MCF 10A (cell line): Measurements from ENCODE around the gene MRPS34. TPM values are rescaled to one million over a fixed set of nuclear protein-coding genes. Genes with fewer than 3 reads are reported as not detected.

Source experiments
- BruUV-seq: library from RNA; stranded (reverse); fragments of 400-500 nt; replicated peaks from 2 replicates; lab custom pipeline; 2021; lab: Mats Ljungman, UMichigan
- CTCF ChIA-PET: fragments of 300-600 bp; sonication (Branson Sonifier 250); formaldehyde crosslinking; extraction: SDS; loops from one replicate; lab custom pipeline; 2021; ENCODE audit warnings: antibody characterized with exemption, inconsistent platforms; lab: Yijun Ruan, JAX
- POLR2A ChIA-PET: fragments of 300-600, 350-650 bp; sonication (Branson Sonifier 250); formaldehyde crosslinking; extraction: SDS; loops from one replicate; lab custom pipeline; 2020; ENCODE audit warnings: antibody characterized with exemption, inconsistent platforms; lab: Yijun Ruan, JAX
- DNase-seq: peaks from one replicate; pipeline ENCODE4 v3.0.0-alpha.2; 2018; ENCODE audit not compliant: unreplicated experiment
- H3K27ac Mint-ChIP-seq: one replicate; pipeline ENCODE4 v1.8.0; 2022; ENCODE audit warnings: mild to moderate bottlenecking, low read depth, mixed read lengths; ENCODE audit not compliant: unreplicated experiment
- H3K27me3 Mint-ChIP-seq: one replicate; pipeline ENCODE4 v1.8.0; 2022; ENCODE audit warnings: mixed read lengths; ENCODE audit not compliant: insufficient read depth, unreplicated experiment
- H3K36me3 Mint-ChIP-seq: one replicate; pipeline ENCODE4 v1.8.0; 2022; ENCODE audit warnings: mild to moderate bottlenecking, moderate library complexity, mixed read lengths; ENCODE audit not compliant: insufficient read depth, unreplicated experiment
- H3K4me1 Mint-ChIP-seq: one replicate; pipeline ENCODE4 v1.8.0; 2022; ENCODE audit warnings: mixed read lengths; ENCODE audit not compliant: insufficient read depth, unreplicated experiment
- H3K4me3 Mint-ChIP-seq: one replicate; pipeline ENCODE4 v1.8.0; 2022; ENCODE audit warnings: mild to moderate bottlenecking, moderate library complexity, mixed read lengths; ENCODE audit not compliant: unreplicated experiment
- H3K9me3 Mint-ChIP-seq: one replicate; pipeline ENCODE4 v1.8.0; 2022; ENCODE audit warnings: mixed read lengths; ENCODE audit not compliant: unreplicated experiment
- intact Hi-C: fragments of 100-400 bp; cut with micrococcal nuclease; formaldehyde crosslinking; loops from 2 replicates; pipeline ENCODE4 v1.14.1; 2022
- total RNA-seq: library from RNA; stranded (reverse); gene quantifications from 2 replicates; pipeline ENCODE4 v1.2.3, GENCODE V29; 2022
- TF ChIP-seq, protein P1 (sequence below): fragments of 200-600 bp; IDR thresholded peaks from one replicate; pipeline ENCODE4 v1.8.0; 2022; ENCODE audit warnings: antibody characterized with exemption, mild to moderate bottlenecking; ENCODE audit not compliant: unreplicated experiment

The MRPS34 gene
- total RNA-seq, 1 experiment from 2014 or later, result 102 TPM

GRCh38 chr16:1779741-1780676 lies 7.1 kb upstream of the MRPS34 start:
- intact Hi-C loops, result no loop called here
- no TSS peak for BruUV-seq
- Mint-ChIP-seq H3K4me1 (peaks cover 6% of the 10 kb centered on the region), H3K27me3 (no peaks in the 10 kb centered on the region), H3K27ac (no peak overlapping the region), H3K4me3 (peak overlapping the region; percentile 88), H3K9me3 (no peaks in the 10 kb centered on the region), H3K36me3 (peaks cover 65% of the 10 kb centered on the region)
- ChIA-PET POLR2A (interaction anchor here (0.6 to 6.1 kb wide), 7 partner anchors 9 to 359 kb away, joined by 3 to 137 read pairs (median 4); partner anchors contain the start of genes EME2, MAPK8IP3, MRPS34 and NME3), CTCF (interaction anchor here (1.3 kb wide), 1 partner anchor 73 kb away, joined by 3 read pairs; no protein-coding TSS in a partner anchor)
- TF ChIP-seq, protein P1, sequence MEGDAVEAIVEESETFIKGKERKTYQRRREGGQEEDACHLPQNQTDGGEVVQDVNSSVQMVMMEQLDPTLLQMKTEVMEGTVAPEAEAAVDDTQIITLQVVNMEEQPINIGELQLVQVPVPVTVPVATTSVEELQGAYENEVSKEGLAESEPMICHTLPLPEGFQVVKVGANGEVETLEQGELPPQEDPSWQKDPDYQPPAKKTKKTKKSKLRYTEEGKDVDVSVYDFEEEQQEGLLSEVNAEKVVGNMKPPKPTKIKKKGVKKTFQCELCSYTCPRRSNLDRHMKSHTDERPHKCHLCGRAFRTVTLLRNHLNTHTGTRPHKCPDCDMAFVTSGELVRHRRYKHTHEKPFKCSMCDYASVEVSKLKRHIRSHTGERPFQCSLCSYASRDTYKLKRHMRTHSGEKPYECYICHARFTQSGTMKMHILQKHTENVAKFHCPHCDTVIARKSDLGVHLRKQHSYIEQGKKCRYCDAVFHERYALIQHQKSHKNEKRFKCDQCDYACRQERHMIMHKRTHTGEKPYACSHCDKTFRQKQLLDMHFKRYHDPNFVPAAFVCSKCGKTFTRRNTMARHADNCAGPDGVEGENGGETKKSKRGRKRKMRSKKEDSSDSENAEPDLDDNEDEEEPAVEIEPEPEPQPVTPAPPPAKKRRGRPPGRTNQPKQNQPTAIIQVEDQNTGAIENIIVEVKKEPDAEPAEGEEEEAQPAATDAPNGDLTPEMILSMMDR, result no peak
- DNase-seq, result no peak

- no peaks in the 10 kb centered on the region for H3K9me3 Mint-ChIP-seq
- BruUV-seq, result no TSS peak
- no peaks in the 10 kb centered on the region for H3K27me3 Mint-ChIP-seq
- ChIA-PET POLR2A (interaction anchor here (0.6 to 6.1 kb wide), 4 partner anchors 8 to 375 kb away, joined by 3 to 137 read pairs (median 4); partner anchors contain the start of genes EME2, MRPS34 and NME3), CTCF (interaction anchor here (1.1 to 1.3 kb wide), 2 partner anchors 34 to 72 kb away, joined by 3 read pairs; no protein-coding TSS in a partner anchor)
- peaks cover 4% of the 10 kb centered on the region for H3K4me1 Mint-ChIP-seq
- TF ChIP-seq, protein P1, result no peak
- no peak overlapping the region for H3K4me3 Mint-ChIP-seq
- no peak for DNase-seq
- H3K36me3 Mint-ChIP-seq, result peaks cover 65% of the 10 kb centered on the region
- intact Hi-C loops, result no loop called here
- H3K27ac Mint-ChIP-seq, result no peak overlapping the region
Measured at GRCh38 chr16:1779234-1779701, 6.3 kb upstream of the MRPS34 start.

DNA sequence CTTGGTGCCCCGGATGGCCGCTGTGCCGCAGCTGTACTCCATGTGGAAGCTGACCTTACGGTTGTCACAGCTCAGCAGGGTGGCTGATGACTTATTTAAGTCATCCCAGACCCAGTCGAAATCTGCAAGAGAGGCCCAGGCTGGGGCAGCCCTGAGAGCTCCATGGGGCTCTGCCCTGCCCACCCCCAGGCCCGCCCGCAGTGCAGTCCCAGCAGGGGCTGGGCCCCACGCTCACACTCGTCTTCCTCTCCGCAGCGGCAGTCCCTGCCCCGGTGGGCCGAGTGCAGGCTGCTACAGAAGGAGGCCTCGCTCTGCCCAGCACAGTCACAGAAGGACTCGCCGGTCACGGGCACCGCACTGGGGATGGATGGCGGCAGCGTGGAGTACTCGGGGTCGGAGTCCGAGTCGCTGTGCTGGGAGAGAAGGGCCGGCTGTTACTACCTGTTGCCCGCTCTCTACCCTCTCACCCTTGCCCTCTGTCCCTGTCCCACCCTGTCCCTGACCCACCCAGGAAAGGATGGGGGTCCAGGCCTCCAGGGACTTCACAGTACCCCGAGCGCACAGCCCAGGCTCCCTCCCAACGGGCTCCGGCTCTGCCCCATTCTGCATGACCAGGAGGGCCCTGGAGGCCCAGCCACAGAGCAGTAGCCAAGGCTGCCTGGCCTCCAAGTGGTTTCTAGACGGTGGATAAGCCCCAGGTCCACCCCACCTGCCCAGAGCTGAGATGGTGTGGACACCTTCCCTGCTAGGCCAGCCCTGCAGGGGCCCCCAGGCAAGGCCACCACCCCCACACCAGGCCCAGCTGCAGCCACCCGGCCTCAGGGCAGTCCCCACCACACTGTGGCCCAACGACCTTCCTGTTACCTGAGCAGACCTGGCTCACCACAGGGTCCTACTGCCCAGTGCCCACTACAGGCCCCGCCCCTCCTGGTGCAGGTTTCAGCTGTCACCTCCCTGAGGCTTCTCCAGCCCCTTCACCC lies 5.6 kb upstream of the MRPS34 start:
- DNase-seq, result no peak
- Mint-ChIP-seq H3K27ac (no peak overlapping the region), H3K4me3 (no peak overlapping the region), H3K27me3 (no peaks in the 10 kb centered on the region), H3K9me3 (no peaks in the 10 kb centered on the region), H3K36me3 (peaks cover 61% of the 10 kb centered on the region), H3K4me1 (peaks cover 4% of the 10 kb centered on the region)
- BruUV-seq, result no TSS peak
- ChIA-PET POLR2A (interaction anchor here (0.6 to 6.1 kb wide), 3 partner anchors 7 to 376 kb away, joined by 3 to 137 read pairs (median 5); partner anchors contain the start of genes EME2, JPT2, MRPS34 and NME3), CTCF (interaction anchor here (0.6 to 1.1 kb wide), 3 partner anchors 30 to 1066 kb away, joined by 3 to 4 read pairs (median 3); no protein-coding TSS in a partner anchor)
- TF ChIP-seq, protein P1, result no peak
- intact Hi-C loops, result no loop called here
